Fibroblast of lung (primary cell): Measurements from ENCODE around the gene TIGD6. TPM values are rescaled to one million over a fixed set of nuclear protein-coding genes. Genes with fewer than 3 reads are reported as not detected.
"Not testable (repeated sequence)": the region's sequence is repeated elsewhere in the genome, so short reads cannot be mapped to it uniquely, and the experiment has no call there.

Experiments used
- DNase-seq, 2 donors: peaks; one replicate each; pipeline versions ENCODE4 v3.0.0 to v3.0.0-alpha.2; 2010; ENCODE audit warnings: low read depth in 2 of 2
- H2AFZ ChIP-seq: 2 replicates; pipeline ENCODE4 v1.5.1; 2012; ENCODE audit warnings: low read length, control low read depth, inconsistent platforms
- H3K27ac ChIP-seq: 2 replicates; pipeline ENCODE4 v1.5.1; 2011; ENCODE audit warnings: low read length, control low read depth; ENCODE audit not compliant: insufficient read depth
- H3K27me3 ChIP-seq: 2 replicates; pipeline ENCODE4 v1.5.1; 2011; ENCODE audit warnings: mild to moderate bottlenecking, low read length; ENCODE audit not compliant: control insufficient read depth, insufficient read depth
- H3K36me3 ChIP-seq: 2 replicates; pipeline ENCODE4 v1.5.1; 2011; ENCODE audit warnings: low read length; ENCODE audit not compliant: control insufficient read depth, insufficient read depth
- H3K4me1 ChIP-seq: 2 replicates; pipeline ENCODE4 v1.5.1; 2011; ENCODE audit warnings: low read length; ENCODE audit not compliant: control insufficient read depth, insufficient read depth; ENCODE audit errors: extremely low read depth
- H3K4me2 ChIP-seq: 2 replicates; pipeline ENCODE4 v1.5.1; 2011; ENCODE audit warnings: low read length, control low read depth; ENCODE audit not compliant: insufficient read depth; ENCODE audit errors: extremely low read depth
- H3K4me3 ChIP-seq, 4 experiments: fragments of 200-600 bp in 1 of 4; sonication (generic) in 1 of 4; replicated peaks in 1 of 4; 2 replicates each; pipeline ENCODE4 v1.5.1; 2011 to 2016; ENCODE audit warnings: low read length in 4 of 4, low read depth in 3 of 4, mild to moderate bottlenecking in 3 of 4, control low read depth in 2 of 4, inconsistent platforms in 1 of 4, mixed read lengths in 1 of 4; ENCODE audit not compliant: insufficient read depth in 1 of 4; ENCODE audit errors: control extremely low read depth in 1 of 4
- H3K79me2 ChIP-seq: 2 replicates; pipeline ENCODE4 v1.5.1; 2012; ENCODE audit warnings: mild to moderate bottlenecking, low read length, inconsistent platforms; ENCODE audit not compliant: control insufficient read depth, insufficient read depth
- H3K9ac ChIP-seq: 2 replicates; pipeline ENCODE4 v1.5.1; 2011; ENCODE audit warnings: mild to moderate bottlenecking, low read length, control low read depth; ENCODE audit not compliant: insufficient read depth
- H3K9me3 ChIP-seq: 2 replicates; pipeline ENCODE4 v1.5.1; 2012; ENCODE audit warnings: low read depth, low read length; ENCODE audit not compliant: control insufficient read depth, insufficient read depth
- H4K20me1 ChIP-seq: 2 replicates; pipeline ENCODE4 v1.5.1; 2011; ENCODE audit warnings: low read length; ENCODE audit not compliant: control insufficient read depth, insufficient read depth; ENCODE audit errors: extremely low read depth
- EZH2 ChIP-seq: IDR thresholded peaks from 2 replicates; pipeline ENCODE4 v1.5.1; 2012; ENCODE audit warnings: low read length, control low read depth, mild to moderate bottlenecking; ENCODE audit errors: missing control alignments
- polyA plus RNA-seq, 2 donors: library from polyadenylated mRNA; depleted of rRNA in 1 of 2; stranded (reverse) in 1 of 2; unstranded in 1 of 2; fragments of >200 nt; gene quantifications; 2 replicates each; pipeline ENCODE4 v1.2.1, GENCODE V29; 2011 to 2012; ENCODE audit warnings: missing spikeins in 1 of 2
- total RNA-seq: library from RNA; depleted of rRNA; stranded (reverse); fragments of >200 nt; gene quantifications from 2 replicates; pipeline ENCODE4 v1.2.1, GENCODE V29; 2014
- TF ChIP-seq, protein P1 (sequence below), 2 donors: IDR thresholded peaks in 1 of 2; conservative IDR thresholded peaks in 1 of 2; 1 replicate in 1 of 2; 2 replicates in 1 of 2; pipeline ENCODE4 v1.5.1; 2011 to 2012; ENCODE audit warnings: low read length in 2 of 2, control low read depth in 1 of 2, inconsistent platforms in 1 of 2, low read depth in 1 of 2, mild to moderate bottlenecking in 1 of 2

TIGD6 gene
- total and polyA plus RNA-seq, 2 donors (not counting 1 experiment from before 2014, with no cell fraction given), result 5.7 to 10.4 TPM

DNA sequence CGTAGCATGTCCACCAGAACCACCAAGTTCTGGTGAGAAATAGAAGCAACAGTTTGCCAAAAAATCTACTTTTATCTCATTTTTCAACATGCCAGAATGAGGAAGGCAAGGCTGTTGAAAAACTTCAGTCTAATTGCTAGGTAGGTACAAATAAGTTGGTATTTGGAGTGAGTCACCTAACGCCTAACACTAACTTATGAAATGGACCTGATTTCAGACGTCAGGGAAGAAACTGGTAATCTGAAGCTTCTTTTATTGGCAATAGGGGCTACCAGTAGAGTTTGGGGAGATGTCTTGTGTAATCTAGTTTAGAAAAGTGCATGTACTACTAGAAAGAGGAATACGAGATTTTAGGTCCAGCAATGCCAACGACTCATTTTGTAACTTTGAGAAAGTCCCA lies 51.5 kb downstream of the TIGD6 start:
- no peak for TF ChIP-seq EZH2
- TF ChIP-seq, protein P1, sequence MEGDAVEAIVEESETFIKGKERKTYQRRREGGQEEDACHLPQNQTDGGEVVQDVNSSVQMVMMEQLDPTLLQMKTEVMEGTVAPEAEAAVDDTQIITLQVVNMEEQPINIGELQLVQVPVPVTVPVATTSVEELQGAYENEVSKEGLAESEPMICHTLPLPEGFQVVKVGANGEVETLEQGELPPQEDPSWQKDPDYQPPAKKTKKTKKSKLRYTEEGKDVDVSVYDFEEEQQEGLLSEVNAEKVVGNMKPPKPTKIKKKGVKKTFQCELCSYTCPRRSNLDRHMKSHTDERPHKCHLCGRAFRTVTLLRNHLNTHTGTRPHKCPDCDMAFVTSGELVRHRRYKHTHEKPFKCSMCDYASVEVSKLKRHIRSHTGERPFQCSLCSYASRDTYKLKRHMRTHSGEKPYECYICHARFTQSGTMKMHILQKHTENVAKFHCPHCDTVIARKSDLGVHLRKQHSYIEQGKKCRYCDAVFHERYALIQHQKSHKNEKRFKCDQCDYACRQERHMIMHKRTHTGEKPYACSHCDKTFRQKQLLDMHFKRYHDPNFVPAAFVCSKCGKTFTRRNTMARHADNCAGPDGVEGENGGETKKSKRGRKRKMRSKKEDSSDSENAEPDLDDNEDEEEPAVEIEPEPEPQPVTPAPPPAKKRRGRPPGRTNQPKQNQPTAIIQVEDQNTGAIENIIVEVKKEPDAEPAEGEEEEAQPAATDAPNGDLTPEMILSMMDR (conservative IDR thresholded peaks at IDR 0.05 in 1 of 2, IDR thresholded peaks at IDR 0.05 in 1 of 2; ENCODE audit: low read depth in 1 of 2, low read length in 2 of 2), result no peak
- peaks cover 10% of the 10 kb centered on the region for H3K27me3 ChIP-seq
- no peak overlapping the region for H2AFZ ChIP-seq
- no peak for DNase-seq
- H3K9ac ChIP-seq, result no peak overlapping the region
- no peaks in the 10 kb centered on the region for H3K4me1 ChIP-seq
- H3K36me3 ChIP-seq, result no peaks in the 10 kb centered on the region
- no peak overlapping the region for H3K4me3 ChIP-seq
- H3K4me2 ChIP-seq, result no peak overlapping the region
- no peaks in the 10 kb centered on the region for H4K20me1 ChIP-seq
- H3K9me3 ChIP-seq, result no peaks in the 10 kb centered on the region
- H3K79me2 ChIP-seq, result no peaks in the 10 kb centered on the region
- no peak overlapping the region for H3K27ac ChIP-seq

DNA sequence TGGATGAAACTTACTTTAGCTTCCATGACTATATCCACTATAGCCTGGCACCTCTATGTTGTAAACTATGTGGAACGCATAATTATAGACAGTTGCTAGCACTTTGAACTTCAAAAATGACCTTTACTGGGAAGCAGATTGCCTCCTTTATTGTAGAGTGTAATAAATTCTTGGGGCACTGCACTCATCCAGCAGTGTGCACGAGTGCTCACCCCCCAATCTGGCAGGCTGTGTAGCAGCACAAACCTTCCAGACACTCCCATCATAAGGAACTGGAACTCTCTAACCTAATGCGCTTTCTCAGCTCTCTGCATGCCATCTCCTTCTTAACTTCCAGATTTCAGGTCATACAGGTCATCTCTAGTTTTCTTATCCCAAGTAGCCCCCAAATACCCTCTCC lies 54.3 kb downstream of the TIGD6 start:
- H3K4me1 ChIP-seq, result no peaks in the 10 kb centered on the region
- H3K4me2 ChIP-seq, result no peak overlapping the region
- no peaks in the 10 kb centered on the region for H4K20me1 ChIP-seq
- TF ChIP-seq EZH2, result no peak
- TF ChIP-seq, protein P1 (conservative IDR thresholded peaks at IDR 0.05 in 1 of 2, IDR thresholded peaks at IDR 0.05 in 1 of 2; ENCODE audit: low read depth in 1 of 2, low read length in 2 of 2), result no peak
- peaks cover 6% of the 10 kb centered on the region for H3K27me3 ChIP-seq
- H3K79me2 ChIP-seq, result no peaks in the 10 kb centered on the region
- no peaks in the 10 kb centered on the region for H3K36me3 ChIP-seq
- no peak for DNase-seq
- no peak overlapping the region for H2AFZ ChIP-seq
- no peak overlapping the region for H3K27ac ChIP-seq
- H3K9ac ChIP-seq, result no peak overlapping the region
- no peak overlapping the region for H3K4me3 ChIP-seq
- H3K9me3 ChIP-seq, result no peaks in the 10 kb centered on the region

DNA sequence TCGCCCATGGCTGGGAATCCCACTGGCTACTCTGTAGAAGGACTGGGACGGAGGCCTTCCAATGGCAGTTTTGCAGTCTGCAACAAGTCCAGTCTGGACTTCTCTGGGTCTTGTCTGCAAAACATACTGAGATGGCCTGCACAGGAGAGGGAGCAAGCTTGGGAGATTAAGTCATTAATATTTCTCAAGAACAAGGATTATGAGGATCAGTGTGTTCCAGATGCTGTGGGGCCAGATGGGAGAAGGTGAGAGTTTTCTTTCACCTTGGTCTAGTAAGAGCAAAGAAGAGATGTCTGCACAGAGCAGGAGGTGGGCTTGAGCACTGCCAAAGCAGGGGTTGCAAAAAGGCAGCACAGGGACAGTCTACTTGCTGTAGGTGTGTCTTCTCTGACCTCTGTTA lies 55.8 kb downstream of the TIGD6 start, which contains the start of gene PDE6A:
TSS of gene PDE6A (minus strand) at position 128 of the 400 bp plus-strand sequence. CDS start at position 8, 120 bp downstream.
- Histone ChIP-seq H2AFZ (no peak within 1 kb of the TSS), H3K4me3 (no peak within 1 kb of the TSS), H3K36me3 (no peaks in the 10 kb centered on the region), H3K27ac (no peak within 1 kb of the TSS), H3K9ac (no peak within 1 kb of the TSS), H3K27me3 (peaks cover 4% of the 10 kb centered on the region), H3K9me3 (no peaks in the 10 kb centered on the region), H3K4me1 (no peaks in the 10 kb centered on the region), H4K20me1 (no peaks in the 10 kb centered on the region), H3K4me2 (no peak within 1 kb of the TSS), H3K79me2 (no peaks in the 10 kb centered on the region)
- DNase-seq, result no peak
- no peak for TF ChIP-seq EZH2
- TF ChIP-seq, protein P1 (conservative IDR thresholded peaks at IDR 0.05 in 1 of 2, IDR thresholded peaks at IDR 0.05 in 1 of 2; ENCODE audit: low read depth in 1 of 2, low read length in 2 of 2), result no peak

DNA sequence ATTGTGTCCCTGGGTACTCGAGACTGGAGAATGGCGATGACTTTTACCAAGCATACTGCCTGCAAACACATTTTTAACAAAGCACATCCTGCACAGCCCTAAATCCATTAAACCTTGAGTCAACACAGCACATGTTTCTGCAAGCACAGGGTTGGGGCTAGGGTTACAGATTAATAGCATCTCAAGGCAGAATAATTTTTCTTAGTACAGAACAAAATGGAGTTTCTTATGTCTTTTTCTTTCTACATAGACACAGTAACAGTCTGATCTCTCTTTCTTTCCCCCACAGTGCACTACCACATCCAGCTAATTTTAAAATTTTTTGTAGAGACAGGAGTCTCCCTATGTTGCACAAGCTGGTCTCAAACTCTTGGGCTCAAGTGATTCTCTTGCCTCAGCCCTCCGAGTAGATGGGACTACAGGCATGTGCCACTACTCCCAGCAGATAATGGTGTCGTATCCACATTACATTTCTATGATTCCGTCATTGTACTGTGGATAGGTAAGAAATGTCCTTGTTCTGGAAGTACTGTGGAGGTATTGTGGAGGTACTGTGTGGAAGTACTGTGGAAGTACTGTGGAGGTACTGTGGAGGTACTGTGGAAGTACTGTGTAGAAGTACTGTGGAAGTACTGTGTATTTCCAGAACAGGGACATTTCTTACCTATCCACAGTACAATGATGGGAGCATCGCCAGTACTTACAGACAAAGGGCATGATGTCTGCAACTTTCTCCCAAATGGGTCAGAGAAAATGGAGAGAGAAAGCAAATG lies 57.1 kb downstream of the TIGD6 start:
- H3K79me2 ChIP-seq, H3K4me2 ChIP-seq: not testable (repeated sequence)

More for the DNA sequence above, 57.1 kb downstream of the TIGD6 start:
- H3K9ac ChIP-seq, H3K9me3 ChIP-seq, H3K4me3 ChIP-seq, H4K20me1 ChIP-seq, H2AFZ ChIP-seq, H3K36me3 ChIP-seq, H3K4me1 ChIP-seq, DNase-seq, H3K27ac ChIP-seq, H3K27me3 ChIP-seq: not testable (repeated sequence)
